PC-9 (cell line): ENCODE data around the gene KBTBD7.

Experiments
- CTCF ChIP-seq: fragments of 200-600 bp; sonication (generic); conservative IDR thresholded peaks from 2 replicates; pipeline ENCODE4 v1.6.1; 2017; ENCODE audit warnings: mixed run types, antibody characterized with exemption, mild to moderate bottlenecking, moderate library complexity
- EZH2 ChIP-seq: fragments of 200-600 bp; sonication (generic); IDR thresholded peaks from 2 replicates; pipeline ENCODE4 v1.8.0; 2017; ENCODE audit warnings: antibody characterized with exemption, low read depth

- TF ChIP-seq EZH2 (no peak), CTCF (no peak)
These were observed 47.3 kb upstream of the KBTBD7 start for GRCh38 chr13:41241626-41242025.
